Measurements from ENCODE around the gene NEK9.
"Not testable (repeated sequence)": the region's sequence is repeated elsewhere in the genome, so short reads cannot be mapped to it uniquely, and the experiment has no call there.

NEK9 gene

GRCh38 chr14:75156111-75156510, 29.3 kb upstream of the NEK9 start:
- TF ChIP-seq POLR2A (IDR thresholded peaks at IDR 0.05; ENCODE audit: low read length) (no peak), GATA1 (IDR thresholded peaks at IDR 0.05; ENCODE audit: low read depth, low read length) (no peak)
- DNase-seq: no peak

- TF ChIP-seq GATA1 (IDR thresholded peaks at IDR 0.05; ENCODE audit: low read depth, low read length): no peak
- no peak for TF ChIP-seq POLR2A (IDR thresholded peaks at IDR 0.05; ENCODE audit: low read length)
- DNase-seq: no peak
These were observed 28.3 kb upstream of the NEK9 start for GRCh38 chr14:75155169-75155568.

- TF ChIP-seq POLR2A (IDR thresholded peaks at IDR 0.05; ENCODE audit: low read length): no peak
- TF ChIP-seq GATA1 (IDR thresholded peaks at IDR 0.05; ENCODE audit: low read depth, low read length): no peak
- DNase-seq: no peak
These were observed 26.4 kb upstream of the NEK9 start for GRCh38 chr14:75153295-75153694.

- TF ChIP-seq GATA1 (IDR thresholded peaks at IDR 0.05; ENCODE audit: low read depth, low read length) (no peak), POLR2A (IDR thresholded peaks at IDR 0.05; ENCODE audit: low read length) (no peak)
- DNase-seq: no peak
These were observed 25.0 kb upstream of the NEK9 start for GRCh38 chr14:75151851-75152250.

- not testable (repeated sequence) for DNase-seq
These were observed 23.8 kb upstream of the NEK9 start for GRCh38 chr14:75150637-75151036.

- TF ChIP-seq POLR2A (IDR thresholded peaks at IDR 0.05; ENCODE audit: low read length) (no peak), GATA1 (IDR thresholded peaks at IDR 0.05; ENCODE audit: low read depth, low read length) (no peak)
- no peak for DNase-seq
These were observed 23.3 kb upstream of the NEK9 start for GRCh38 chr14:75150150-75150549.

- TF ChIP-seq GATA1 (IDR thresholded peaks at IDR 0.05; ENCODE audit: low read depth, low read length) (no peak), POLR2A (IDR thresholded peaks at IDR 0.05; ENCODE audit: low read length) (no peak)
- DNase-seq: peak; percentile 54 to 77
These were observed 20.7 kb upstream of the NEK9 start for GRCh38 chr14:75147423-75148071.

- TF ChIP-seq GATA1 (IDR thresholded peaks at IDR 0.05; ENCODE audit: low read depth, low read length) (no peak), POLR2A (IDR thresholded peaks at IDR 0.05; ENCODE audit: low read length) (no peak)
- DNase-seq: no peak
These were observed 18.1 kb upstream of the NEK9 start for GRCh38 chr14:75144944-75145343.

- TF ChIP-seq GATA1 (IDR thresholded peaks at IDR 0.05; ENCODE audit: low read depth, low read length) (no peak), POLR2A (IDR thresholded peaks at IDR 0.05; ENCODE audit: low read length) (no peak)
- DNase-seq: no peak
These were observed 17.1 kb upstream of the NEK9 start for GRCh38 chr14:75143761-75144527.

- TF ChIP-seq POLR2A (IDR thresholded peaks at IDR 0.05; ENCODE audit: low read length) (no peak), GATA1 (IDR thresholded peaks at IDR 0.05; ENCODE audit: low read depth, low read length) (no peak)
- no peak for DNase-seq
These were observed 15.6 kb upstream of the NEK9 start for GRCh38 chr14:75142494-75142893.

GRCh38 chr14:75141967-75142366, 15.1 kb upstream of the NEK9 start:
- TF ChIP-seq GATA1 (IDR thresholded peaks at IDR 0.05; ENCODE audit: low read depth, low read length) (no peak), POLR2A (IDR thresholded peaks at IDR 0.05; ENCODE audit: low read length) (no peak)
- DNase-seq: peak; percentile 31

GRCh38 chr14:75141062-75141461, 14.2 kb upstream of the NEK9 start:
- TF ChIP-seq POLR2A (IDR thresholded peaks at IDR 0.05; ENCODE audit: low read length): no peak
- TF ChIP-seq GATA1 (IDR thresholded peaks at IDR 0.05; ENCODE audit: low read depth, low read length): no peak
- DNase-seq: no peak

- TF ChIP-seq GATA1 (IDR thresholded peaks at IDR 0.05; ENCODE audit: low read depth, low read length): no peak
- no peak for TF ChIP-seq POLR2A (IDR thresholded peaks at IDR 0.05; ENCODE audit: low read length)
- DNase-seq: no peak
These were observed 13.8 kb upstream of the NEK9 start for GRCh38 chr14:75140620-75141019.

GRCh38 chr14:75139185-75139584, 12.3 kb upstream of the NEK9 start:
- DNase-seq: no peak
- TF ChIP-seq GATA1 (IDR thresholded peaks at IDR 0.05; ENCODE audit: low read depth, low read length): no peak
- TF ChIP-seq POLR2A (IDR thresholded peaks at IDR 0.05; ENCODE audit: low read length): no peak

GRCh38 chr14:75138492-75138891, 11.6 kb upstream of the NEK9 start:
- DNase-seq: no peak
- TF ChIP-seq POLR2A (IDR thresholded peaks at IDR 0.05; ENCODE audit: low read length): no peak
- no peak for TF ChIP-seq GATA1 (IDR thresholded peaks at IDR 0.05; ENCODE audit: low read depth, low read length)
